ENCODE results near the gene TTC24.

DNA sequence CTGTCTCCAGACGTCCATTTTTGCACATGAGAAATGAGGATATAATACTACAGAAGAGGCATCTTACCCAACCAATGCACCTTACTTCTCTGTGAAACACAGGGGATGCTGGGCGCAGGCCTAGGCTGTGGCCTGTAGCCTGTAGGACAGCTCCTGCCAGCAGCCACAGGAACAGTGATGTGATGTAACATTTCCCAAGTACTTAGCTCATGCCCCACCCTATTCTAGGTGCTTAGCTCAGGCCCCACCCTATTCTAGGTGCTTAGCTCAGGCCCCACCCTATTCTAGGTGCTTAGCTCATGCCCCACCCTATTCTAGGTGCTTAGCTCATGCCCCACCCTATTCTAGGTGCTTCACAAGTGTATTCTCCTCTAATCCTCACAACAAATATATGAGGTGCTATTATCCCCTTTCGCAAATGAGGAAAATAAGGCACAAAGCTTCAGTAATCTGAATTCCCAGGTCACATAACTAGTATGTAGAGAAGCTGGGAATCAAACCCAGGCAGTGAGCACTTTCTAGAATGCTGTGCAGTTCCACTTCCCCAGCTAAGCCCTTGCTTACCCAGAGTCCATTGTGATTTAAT, 7.5 kb downstream of the TTC24 start:
- TF ChIP-seq, protein P1, sequence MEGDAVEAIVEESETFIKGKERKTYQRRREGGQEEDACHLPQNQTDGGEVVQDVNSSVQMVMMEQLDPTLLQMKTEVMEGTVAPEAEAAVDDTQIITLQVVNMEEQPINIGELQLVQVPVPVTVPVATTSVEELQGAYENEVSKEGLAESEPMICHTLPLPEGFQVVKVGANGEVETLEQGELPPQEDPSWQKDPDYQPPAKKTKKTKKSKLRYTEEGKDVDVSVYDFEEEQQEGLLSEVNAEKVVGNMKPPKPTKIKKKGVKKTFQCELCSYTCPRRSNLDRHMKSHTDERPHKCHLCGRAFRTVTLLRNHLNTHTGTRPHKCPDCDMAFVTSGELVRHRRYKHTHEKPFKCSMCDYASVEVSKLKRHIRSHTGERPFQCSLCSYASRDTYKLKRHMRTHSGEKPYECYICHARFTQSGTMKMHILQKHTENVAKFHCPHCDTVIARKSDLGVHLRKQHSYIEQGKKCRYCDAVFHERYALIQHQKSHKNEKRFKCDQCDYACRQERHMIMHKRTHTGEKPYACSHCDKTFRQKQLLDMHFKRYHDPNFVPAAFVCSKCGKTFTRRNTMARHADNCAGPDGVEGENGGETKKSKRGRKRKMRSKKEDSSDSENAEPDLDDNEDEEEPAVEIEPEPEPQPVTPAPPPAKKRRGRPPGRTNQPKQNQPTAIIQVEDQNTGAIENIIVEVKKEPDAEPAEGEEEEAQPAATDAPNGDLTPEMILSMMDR (IDR thresholded peaks at IDR 0.05) = no peak
- TF ChIP-seq POLR2AphosphoS5 (IDR thresholded peaks at IDR 0.05) = no peak
- no peak for TF ChIP-seq POLR2A (IDR thresholded peaks at IDR 0.05)

Data from breast epithelium (tissue), 3 donors.